Dedifferentiated amniotic fluid mesenchymal stem cell (primary cell): ENCODE measurements around the gene TSPAN2.
A peak's percentile ranks its signal among the peaks of the same experiment; 100 is the strongest.

Experiments used
- DNase-seq: peaks from one replicate; pipeline ENCODE4 v3.0.0-alpha.2; 2016; ENCODE audit errors: extremely low spot score

Gene TSPAN2

DNA sequence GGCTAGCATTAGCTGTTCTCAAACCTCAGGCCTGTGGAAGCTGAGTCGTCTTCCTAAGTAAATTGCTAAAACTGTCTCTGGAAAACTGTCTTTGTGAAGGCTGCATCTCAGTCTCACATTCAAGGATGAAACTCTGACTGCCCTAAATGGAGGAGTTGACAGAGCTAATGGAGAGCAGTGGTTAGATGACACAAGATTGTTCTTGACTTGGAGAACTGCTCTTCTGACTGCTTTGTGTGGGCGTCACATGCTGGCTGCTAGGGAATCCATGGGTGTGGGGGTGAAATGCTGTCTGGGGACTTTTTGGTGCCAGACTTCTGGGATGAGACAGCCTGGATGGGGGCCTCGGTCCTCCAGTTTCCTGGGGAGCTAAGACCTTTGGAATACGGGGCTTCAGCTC, 24.5 kb upstream of the TSPAN2 start:
- DNase-seq: no peak

DNA sequence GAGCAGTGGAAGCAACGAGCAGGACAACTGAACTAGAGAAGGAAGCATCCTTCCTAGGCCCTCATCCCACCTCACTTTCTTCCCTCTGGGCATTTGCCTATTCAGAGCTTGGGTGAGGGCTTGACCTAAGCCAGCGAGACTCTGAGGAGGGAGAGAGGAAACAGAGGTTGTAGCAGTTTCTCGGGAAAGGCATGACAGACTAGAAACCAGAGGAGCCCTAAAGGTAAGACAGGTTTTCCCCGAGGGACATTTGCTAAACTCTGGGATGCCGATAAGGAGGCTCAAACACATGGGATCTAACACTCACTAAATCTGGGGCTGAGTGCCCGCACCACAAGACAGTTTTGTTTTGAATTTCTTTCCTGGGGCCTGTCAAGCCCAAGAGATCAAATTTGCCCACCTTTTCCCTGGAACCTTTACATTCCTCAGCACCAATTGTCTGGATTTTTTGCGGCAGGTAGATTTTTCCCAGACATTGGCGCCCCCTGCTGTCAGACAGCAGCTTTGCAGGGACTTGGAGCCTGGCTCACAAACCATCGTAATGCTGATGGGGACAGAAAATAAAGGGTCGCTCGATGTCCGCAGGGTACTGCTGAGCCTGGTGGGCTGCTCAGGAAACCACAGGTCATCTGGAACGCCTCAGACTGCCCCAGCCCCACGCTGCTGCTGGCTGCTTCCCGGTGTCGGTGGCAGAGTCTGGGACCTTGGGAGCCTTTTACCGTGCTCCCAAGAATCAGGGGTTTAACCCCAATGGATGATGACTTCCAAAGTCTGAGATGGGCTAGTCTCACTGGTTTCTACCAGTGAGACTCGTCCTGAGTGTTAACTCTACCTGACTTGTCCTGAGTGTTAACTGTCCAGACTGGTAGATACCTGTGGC, 23.4 kb upstream of the TSPAN2 start:
- DNase-seq: no peak

DNA sequence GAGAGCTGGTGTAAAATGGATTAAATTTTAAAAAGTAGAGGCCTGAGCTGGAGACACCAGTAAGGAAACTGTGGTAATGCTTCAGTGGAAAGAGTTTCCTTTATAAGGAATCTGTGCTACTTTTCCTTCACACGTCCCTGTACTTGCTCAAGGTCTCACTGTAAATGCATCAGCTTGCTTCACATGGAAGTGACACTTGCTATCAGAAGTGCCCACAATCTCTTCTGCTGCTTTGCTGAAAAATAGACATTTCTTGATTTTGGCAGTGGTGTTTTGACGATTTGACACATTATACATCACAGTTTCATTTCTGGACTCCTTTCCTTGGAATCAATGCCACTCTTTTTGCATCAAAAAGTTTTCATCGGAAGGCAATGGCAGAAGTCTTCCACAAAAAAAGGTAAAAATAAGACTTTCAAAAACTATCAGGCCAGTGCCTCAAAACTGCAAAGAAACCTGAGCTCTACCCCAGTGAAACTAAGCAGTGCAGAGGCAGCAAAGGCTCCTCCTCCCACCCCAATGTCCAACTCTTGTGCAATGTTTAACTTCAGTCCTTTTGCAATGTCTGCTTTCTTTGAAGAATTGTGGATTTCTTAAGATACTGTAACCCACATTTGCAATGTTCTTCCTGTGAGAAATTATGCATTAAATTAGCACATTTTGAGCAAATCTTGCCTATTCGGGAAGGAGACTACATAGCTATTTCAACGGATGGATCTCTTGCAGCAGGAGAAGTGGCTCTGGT, 18.4 kb upstream of the TSPAN2 start:
- DNase-seq: peak; percentile 50

DNA sequence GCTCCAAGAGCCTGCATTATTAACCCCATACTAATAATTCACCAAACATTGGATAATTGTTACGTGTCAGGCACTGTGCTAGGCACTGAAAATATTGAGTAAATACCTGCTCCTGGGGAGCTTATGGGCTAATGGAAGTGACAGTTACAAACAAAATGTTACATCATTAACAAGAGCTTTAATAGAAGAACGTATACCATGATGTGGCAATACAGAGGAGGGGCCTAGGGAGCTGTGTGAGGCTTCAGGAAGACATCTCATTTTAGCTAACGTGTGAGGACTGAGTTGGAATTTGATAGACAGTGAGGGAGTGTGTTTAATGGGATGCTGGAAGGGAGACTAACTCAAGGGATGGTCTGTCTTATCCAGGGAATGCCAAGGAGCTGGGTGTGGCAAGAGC, 16.5 kb upstream of the TSPAN2 start:
- DNase-seq: no peak

DNA sequence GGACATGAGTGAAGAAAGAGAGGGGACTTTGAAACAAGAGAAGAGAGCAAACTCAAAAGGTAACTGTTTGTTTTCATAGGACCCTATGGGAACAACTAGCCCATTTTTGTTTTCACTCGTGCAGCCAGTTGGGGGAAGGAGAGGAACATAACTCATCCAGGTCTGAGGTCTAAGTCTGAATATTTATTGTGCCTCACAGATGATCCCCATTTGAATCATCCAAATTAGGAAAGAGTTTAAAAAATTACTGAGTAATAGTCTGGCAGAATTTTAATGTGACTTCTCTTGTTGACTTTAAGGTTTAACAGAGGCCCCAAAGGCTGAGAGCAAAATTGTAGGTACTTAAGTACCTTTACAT, 10.4 kb upstream of the TSPAN2 start:
- no peak for DNase-seq

DNA sequence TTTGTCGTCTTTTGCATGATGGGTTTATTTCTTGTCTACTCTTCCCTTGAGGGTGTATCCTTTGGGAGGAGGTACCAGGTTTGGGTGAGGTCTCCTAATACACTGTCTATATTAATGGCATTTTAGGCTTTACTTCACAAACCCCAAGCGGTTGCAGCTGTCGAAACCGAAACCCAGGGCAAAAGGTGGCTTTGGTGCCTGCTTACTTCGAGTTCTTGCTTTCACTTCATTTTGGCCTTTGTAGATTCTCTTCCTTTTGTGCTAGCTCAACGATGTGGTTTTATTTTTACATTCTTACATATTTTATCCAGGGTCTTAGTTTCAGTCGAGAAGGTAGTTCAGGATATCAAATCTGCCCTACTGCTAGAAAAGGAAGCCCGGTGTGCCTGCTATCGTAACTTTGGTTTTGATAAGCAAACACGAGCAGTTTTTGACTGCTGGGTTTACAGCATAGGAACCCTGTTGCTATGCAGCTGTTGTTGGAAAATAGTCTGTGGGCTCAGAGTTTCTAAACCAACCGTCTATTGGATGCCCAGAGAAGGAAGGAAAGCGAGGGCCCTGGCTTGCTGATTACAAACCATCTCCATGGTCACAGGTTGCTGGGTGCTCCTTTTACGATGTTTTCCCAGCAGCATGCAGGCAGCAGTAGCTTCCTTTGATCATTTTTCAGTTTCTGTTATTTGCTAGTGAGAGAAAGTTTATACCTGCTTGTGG, 9.8 kb upstream of the TSPAN2 start:
- no peak for DNase-seq

DNA sequence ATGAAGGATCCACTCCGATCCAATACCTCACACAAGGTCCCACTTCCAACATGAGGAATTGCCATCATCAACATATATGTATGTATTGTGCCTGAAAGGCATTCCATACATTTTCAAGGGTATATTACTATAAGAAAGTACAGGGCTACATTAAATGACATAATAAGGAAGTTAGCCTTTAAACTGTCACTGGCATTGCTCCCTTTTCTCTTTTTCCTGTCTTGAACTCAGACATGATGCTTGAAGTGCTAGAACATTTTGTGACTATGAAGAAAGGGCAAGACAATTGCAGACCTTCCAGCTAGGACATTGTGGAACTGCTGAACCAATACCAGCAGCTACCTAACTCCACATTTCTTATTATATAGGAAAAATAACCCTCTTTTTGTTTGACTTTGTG, 2.9 kb upstream of the TSPAN2 start:
- DNase-seq: no peak

DNA sequence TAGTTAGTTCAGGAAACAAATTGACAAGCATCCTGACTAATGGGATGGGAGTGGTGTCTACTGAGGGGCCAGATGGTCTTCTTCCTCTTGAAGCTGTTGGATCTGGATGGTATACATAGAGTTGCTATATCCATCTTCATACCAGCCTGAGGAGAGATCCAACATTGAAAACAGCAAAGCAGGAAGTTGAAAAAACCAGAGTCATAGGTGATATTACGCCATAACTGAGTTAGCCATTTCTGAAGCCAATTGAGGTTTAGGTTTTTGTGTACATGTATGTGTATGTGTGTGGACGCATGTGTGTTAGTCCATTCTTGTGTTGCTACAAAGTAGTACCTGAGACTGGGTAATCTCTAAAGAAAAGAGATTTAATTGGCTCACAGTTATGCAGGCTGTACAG, 2.3 kb upstream of the TSPAN2 start:
- no peak for DNase-seq

DNA sequence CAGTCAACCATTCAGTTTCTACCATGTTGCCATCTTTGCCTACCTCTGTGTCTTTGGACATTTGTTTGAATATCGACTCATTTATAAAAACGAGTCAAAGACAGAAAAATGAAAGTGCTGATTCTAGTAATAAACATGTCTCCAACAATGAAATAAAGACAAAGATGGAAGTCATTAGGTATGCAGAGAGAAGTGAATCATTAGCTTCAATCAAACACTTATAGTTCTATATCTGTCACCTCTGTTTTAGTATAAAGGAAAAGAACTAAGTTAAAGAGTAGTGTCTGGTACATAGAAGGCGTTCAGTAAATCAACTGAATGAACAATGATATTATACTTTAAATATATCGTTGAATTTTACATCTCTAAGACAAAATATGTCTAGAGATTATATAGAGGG, 1.7 kb upstream of the TSPAN2 start:
- DNase-seq: no peak

DNA sequence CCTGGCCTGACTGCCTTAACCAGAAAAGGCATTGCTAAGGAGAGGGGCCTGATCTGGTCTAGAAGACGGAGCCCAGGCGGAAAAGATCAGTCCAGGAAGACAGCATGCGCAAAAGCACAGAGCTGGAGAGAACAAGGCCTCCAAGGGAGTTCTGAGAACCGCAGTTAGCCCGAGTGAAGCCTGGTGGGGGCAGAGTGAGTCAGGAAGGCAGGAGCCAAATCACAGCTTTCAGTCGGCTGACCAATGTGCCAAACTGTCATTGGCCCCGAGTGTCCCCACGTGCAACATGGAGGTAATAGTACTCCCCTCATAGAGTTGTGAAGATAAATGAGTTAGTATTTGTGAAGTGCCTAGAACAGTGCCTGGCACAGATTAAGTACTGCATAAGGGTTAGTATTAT, 1.2 kb upstream of the TSPAN2 start:
- DNase-seq: no peak

DNA sequence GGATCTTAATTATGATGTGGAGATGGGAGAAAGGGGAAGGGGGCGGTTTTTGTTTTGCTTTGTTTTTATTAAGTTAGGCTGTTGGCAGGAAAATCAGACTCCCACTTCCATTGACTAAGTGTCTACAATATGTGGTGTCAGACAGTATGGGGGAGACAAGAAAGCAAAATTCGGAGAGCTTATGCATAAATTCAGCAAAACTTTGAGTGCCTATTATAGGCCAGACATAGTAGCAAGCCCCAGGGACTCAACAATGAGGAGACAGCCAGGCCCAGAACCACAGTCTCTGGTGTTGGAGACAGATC, 835 bp upstream of the TSPAN2 start:
- DNase-seq: no peak

DNA sequence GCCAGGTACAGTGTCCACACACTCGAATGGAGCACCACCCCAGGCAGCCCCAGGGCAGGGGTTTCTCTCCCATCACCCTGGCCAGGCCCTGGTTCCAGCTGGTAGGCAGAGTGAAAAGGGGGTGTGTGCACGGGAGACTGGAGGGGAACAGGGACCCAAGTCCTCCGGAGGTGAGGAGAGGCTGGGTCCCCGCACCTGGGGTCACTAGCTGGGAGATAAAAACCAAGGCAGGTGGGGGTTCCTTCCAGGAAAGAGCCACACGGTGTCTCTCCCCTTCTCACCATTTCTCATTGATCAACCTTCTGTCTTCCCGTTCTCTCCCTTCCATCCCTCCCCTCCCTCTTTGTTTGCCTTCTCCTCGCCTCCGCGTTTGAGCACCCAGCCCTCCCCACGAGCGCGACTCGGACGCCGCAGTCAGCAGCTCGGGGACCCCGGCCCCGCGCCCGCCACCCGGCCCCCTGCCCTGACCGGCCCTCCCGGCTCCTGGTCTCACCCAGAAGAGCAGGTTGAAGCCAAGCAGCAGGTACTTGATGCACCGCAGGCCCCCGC, 358 bp downstream of the TSPAN2 start:
- DNase-seq: no peak

DNA sequence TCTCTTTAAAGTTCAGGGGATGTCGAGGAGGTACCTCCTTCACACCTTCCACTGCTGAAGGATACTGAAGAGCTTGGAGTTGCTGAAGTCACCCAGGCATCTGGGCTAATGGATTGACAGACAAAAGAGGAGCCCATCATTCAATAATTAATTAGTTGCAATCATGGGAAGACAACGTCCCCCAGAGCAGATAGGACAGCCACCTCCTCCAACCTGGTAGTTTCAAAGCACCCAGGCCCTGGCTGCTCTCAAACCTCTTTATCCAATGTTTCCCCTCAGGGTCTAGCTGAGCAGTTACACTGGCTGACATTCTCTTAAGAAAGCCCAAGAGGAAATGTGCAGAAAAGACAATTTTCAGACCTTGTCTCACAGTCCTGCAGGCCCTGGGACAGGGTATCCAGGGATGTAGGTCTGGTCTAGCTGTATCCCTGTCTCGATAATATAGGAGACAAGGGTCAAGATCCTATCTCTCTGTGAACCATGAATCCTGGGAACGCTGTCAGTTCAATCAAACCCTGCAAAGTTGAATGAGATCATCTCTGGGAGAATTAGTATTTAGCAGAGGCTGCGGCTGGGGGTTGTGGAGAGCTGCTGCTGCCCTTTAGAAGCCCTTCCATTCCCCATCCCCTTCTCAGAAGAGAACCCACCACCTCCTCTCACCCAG, 1.1 kb downstream of the TSPAN2 start:
- no peak for DNase-seq

DNA sequence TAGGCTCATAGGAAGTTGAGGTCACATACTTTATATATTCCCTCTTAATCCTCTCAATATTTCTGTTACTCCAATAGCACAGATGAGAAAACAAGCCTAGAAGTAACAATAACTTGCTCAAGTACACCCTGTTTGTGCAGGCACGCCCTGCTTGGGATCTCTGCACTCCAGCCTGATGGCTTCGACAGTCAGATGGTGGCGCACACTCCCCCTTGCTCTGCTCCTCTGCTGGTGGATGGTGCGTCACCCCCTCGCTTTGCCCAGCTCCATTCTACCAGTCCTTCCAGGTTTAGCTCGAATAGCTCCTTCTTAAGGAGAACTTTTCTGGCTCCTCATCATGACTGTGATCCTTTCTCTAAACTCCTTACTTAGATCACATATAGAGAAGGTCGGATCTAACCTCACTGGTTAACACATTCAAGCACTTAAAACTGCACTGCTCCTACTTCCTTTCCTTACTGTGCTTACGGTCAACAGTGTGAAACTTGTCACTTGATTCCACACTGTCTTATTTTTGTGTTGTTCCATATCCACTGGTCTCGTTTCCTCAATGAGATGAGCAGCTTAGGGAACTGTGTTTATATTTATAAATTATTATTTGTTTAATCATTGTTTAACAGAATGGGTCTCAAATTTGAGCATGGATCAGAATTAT, 3.0 kb downstream of the TSPAN2 start:
- DNase-seq: no peak

DNA sequence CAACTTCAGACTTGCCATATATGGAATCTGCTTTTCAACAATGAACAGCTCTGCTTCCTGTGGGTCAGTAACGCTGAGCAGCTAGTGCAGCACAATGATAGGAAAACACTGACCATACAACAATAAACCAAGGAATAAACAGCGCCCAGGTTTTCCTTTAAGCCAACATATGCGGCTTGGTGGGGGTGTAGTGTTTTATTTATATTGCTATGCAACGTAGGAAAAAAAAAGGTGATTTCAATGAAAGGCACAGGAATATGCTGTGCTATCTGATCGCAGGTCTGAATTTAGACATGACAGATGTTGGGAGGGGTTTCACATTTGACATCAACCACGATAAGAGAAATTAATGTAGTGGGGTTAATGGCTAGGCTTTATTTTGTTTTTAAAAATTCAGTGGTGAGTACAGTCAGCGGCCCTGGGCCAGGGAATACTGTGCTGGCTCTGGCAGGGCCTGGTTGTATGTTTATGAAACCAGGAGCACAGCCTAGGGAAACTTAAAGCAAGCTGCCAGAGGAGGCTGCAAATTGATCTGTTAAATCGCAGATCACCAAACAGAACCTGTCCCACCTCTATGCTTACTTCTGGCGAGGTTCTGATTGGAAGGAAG, 4.3 kb downstream of the TSPAN2 start:
- no peak for DNase-seq

DNA sequence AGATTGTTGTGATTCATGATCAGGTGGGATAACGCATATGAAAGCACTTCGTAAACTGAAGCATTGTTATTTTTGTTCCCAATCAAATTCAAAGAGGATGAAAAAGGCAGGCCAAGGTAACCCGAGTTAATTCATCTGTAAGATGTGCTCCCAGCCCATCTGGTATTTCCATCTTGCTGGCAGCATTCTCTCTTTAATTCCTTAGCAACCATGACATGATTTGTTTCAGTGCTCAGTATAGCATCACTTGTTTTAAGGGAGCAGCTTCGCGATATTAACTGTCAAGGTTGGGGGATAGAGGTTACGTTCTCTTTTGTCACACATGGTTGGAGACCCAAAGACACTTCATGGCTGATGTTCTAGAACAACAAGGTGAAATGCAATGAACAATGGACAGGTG, 6.4 kb downstream of the TSPAN2 start:
- DNase-seq: no peak

DNA sequence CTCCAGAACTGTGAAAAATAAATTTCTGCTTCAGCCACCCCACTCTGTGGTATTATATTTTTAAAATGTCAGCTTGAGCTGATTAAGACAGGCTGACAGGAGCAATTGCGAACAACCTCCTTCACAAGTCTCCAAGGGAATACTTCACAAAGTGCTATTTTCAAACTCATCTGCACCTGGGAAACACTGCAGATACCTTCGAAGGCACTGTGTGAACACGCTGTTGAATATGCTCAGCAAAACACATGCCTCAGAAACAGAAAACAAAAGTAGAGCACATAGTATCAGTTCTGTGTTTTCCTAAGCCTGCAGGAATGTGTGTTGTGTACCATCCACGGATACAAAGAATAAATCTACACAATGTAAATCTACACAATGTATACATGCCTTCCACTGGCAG, 10.6 kb downstream of the TSPAN2 start:
- DNase-seq: no peak

DNA sequence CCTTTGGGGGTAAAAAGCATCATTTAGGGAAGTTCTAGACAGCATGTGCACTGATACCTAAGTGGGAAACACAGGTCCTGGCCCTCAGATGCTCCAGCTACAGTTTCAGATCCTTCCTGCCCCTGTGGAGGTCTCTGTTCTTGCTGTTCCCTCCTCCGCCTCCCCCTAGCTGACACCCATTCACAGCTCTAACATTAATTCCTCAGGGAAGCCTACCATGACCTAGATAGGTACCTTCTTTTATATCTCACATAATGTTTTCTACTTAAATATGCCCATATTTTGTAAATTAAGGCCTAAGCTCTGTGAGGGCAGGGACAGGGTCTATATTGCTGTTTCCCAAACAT, 11.3 kb downstream of the TSPAN2 start:
- DNase-seq: no peak

DNA sequence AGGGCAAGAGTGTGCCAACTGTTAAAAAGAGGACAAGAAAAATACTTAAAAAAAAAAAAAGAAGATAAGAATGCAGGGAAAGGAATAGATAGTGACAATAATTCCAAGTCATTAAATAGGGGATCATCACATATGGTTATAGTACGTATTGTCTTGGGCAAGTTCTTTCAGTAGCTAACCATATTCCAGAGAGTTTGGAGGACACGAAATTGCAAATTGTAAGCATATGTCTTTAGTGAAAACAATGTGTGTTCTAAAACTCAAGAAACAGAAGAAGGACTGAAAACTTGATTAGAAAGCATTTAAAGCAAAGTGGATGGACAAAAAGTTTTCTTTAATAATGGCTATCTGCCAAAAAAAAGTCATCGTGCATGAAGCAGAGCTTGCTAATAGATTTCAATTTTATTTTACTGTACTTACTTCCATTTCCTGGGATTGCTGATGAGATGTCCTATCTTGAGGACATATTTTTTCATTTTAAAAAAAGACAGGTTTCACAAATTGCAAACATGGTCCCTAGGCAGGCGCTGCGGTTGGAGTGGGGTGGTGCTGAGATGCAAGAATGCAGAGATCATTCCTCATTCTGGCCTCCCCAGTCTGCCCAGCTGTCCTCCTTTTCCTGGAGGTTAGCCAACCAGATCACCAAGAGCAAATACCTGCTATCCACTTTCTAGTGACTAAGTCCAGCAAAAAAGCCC, 11.9 kb downstream of the TSPAN2 start:
- DNase-seq: no peak

DNA sequence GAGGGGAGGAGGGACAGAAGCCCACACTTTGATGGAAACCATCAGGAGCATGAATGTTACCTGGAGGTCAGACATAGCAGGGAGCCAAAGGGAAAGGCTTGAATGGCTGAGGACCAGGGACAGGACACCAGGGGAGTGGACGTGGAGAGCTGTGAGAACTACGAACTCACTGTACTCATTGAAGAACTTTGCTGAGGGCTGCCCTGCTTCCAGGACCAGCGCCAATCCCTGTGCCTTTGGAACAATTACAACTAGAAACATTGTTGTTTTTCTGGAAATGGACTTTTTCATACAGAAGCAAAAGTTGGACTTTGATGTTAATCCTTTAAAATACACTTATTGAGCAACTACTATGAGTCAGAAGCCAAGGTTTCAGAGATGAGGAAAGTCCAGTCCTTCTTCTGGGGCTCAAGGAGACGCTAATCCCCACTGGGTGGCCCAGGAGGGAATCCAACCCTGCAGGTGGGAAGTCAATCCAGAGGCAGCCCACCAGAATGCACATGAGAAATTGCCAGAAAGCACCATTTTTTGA, 12.9 kb downstream of the TSPAN2 start:
- DNase-seq: no peak
